Mononuclear cell (primary cell): ENCODE measurements around the gene APMAP. TPM values are rescaled to one million over a fixed set of nuclear protein-coding genes. Genes with fewer than 3 reads are reported as not detected.

Experiments used
- H3K27me3 ChIP-seq: 2 replicates; pipeline ENCODE4 v1.6.0; 2011; ENCODE audit warnings: low read length, control low read depth; ENCODE audit not compliant: insufficient read depth
- H3K4me1 ChIP-seq: 2 replicates; pipeline ENCODE4 v1.5.1; 2011; ENCODE audit warnings: mild to moderate bottlenecking, low read length, control low read depth; ENCODE audit not compliant: insufficient read depth
- H3K4me3 ChIP-seq: 2 replicates; pipeline ENCODE4 v1.5.1; 2011; ENCODE audit warnings: mild to moderate bottlenecking, low read length, moderate library complexity
- H3K9me3 ChIP-seq: 2 replicates; pipeline ENCODE4 v1.5.1; 2011; ENCODE audit warnings: low read depth, mild to moderate bottlenecking, control low read depth, low read length
- total RNA-seq: library from RNA; depleted of rRNA; stranded (reverse); fragments of >200 nt; gene quantifications from one replicate; pipeline ENCODE4 v1.2.3, GENCODE V29; 2012

APMAP gene
- total RNA-seq, 1 donor: 34.2 TPM

GRCh38 chr20:25031241-25031640 lies 38.7 kb upstream of the APMAP start:
- Histone ChIP-seq H3K9me3 (no peaks in the 10 kb centered on the region), H3K4me3 (no peak overlapping the region), H3K4me1 (peaks cover 11% of the 10 kb centered on the region), H3K27me3 (no peaks in the 10 kb centered on the region)

DNA sequence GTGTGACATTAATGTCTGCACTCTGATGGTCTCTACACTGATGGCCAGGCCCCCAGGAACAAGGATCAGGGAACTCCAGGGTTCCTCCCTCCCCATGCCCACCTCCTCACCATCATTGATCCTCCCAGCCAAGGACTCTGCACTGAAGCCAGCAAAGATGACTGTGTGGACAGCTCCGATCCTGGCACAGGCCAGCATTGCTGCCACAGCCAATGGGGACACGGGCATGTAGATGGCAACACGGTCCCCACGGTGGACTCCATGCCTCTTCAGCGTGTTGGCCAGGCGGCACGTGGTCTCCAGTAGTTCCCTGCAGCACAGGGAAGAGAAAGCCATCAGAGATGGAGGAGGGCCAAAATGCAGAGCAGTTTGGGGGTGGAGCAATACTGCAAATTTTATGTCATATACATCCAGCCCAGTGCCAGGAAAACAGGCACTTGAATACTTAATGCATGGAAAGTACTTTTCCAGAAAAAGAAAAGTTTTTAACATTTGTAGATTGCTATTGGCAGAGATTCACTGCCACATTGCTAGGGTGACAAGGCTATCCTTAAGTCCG lies 38.2 kb upstream of the APMAP start:
- no peaks in the 10 kb centered on the region for H3K27me3 ChIP-seq
- peaks cover 6% of the 10 kb centered on the region for H3K4me1 ChIP-seq
- no peak overlapping the region for H3K4me3 ChIP-seq
- H3K9me3 ChIP-seq: no peaks in the 10 kb centered on the region

DNA sequence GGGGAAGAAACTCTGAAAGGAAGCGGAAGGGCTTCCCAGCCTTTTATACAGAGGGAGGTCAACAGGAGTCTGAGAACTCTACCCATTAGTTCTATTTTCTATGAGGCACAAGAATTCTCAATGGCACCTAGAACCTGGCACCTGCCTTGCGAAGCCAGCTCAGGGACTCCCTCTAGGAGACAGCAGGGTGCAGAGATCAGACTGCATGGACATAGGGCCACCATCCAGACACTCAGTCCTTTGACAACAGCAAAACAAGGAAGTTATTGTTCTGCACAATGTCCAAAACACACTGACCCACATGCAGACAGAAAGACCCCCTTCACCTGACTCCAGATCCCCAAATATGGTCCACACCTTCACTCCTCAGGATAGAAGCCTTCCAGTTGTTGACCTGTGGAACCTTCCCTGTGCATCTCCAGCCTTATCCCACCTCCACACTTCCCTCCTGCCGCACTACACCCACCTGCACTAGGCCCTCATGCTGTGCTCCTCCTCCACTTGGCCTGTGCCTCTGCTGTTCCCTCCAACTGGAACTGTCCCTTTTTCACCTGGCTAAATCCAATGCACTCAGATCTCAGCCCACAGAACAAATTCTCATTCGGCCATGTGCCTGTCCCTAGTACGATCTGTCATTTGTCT lies 37.6 kb upstream of the APMAP start:
- no peaks in the 10 kb centered on the region for H3K9me3 ChIP-seq

GRCh38 chr20:25025986-25026605 lies 33.5 kb upstream of the APMAP start:
- Histone ChIP-seq H3K4me1 (no peaks in the 10 kb centered on the region), H3K4me3 (no peak overlapping the region), H3K9me3 (no peaks in the 10 kb centered on the region), H3K27me3 (no peaks in the 10 kb centered on the region)

More for the DNA sequence above, 37.6 kb upstream of the APMAP start:
- no peaks in the 10 kb centered on the region for H3K4me1 ChIP-seq
- H3K4me3 ChIP-seq: no peak overlapping the region
- H3K27me3 ChIP-seq: no peaks in the 10 kb centered on the region

DNA sequence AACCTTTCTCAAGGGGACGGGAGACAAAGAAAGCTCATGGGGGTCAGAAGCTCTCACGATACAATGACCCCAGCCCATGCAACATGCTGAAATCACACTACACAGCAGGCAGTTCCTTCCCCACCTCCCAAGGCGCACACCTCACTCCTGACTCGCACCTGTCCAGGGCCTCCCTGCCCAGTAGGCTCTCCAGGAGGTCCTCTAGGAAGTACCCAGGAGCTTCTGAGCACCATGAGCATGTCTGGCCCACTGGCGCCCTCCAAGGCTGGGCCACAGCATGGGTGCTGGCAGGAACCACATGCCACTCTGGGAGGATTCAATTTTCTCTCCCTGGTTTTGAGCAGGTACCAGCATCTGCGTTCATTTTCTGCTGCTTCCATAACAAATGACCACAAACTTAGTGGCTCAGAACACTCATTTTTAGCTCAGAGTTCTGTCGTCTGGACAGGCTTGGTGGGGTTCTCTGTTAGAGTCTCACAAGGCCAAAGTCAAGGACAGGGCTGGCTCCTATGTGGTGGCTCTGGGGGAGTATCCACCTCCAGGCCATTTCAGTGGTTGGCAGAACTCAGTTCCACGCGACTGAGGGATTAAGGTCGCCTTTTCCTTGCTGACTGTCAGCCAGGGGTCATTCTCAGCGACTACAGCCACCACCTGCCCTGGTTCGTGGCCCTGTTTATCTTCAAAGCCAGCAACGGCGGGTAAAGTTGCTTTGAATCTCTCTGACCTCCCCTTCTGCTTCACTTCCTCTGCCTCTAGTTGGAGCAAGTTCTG lies 32.7 kb upstream of the APMAP start:
- Histone ChIP-seq H3K27me3 (no peaks in the 10 kb centered on the region), H3K4me1 (no peaks in the 10 kb centered on the region), H3K9me3 (no peaks in the 10 kb centered on the region), H3K4me3 (no peak overlapping the region)

DNA sequence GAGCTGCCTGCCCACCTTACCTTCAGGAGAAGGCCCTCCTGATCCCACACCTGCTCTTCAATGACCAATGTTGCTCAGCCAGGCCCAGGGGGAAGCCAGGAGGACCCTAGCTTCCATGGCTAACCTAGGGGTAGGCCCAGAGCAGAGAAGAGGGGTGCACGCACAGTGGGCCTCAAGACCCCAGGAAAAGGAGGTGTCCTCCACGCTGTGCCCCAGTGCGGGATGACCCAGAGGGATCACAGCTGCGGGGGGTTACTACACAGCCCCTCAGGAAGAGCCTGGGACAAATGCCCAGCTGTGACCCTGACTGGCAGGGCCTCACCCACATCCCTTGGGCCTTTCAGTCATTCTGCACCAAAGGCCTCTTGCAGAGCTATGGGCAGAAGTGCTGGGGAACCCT lies 31.6 kb upstream of the APMAP start:
- H3K27me3 ChIP-seq: no peaks in the 10 kb centered on the region

DNA sequence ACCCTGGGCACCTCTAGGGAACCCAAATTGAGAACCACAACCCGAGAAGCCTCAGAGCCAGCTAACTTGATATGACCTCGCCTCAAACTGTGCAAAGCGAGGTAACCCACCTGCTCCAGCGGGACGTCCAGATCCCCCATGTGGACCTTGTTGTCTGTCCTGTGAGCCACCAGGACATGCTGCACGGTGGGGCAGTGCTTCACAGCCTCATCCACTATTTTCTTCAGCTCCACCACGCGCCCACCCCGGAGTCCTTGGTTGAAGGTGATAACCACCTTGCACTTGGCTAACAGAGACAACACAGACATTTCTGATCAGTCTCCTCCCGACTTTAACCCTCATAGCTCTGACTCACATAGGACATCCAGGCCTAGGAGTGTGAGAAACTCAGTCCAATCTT lies 30.8 kb upstream of the APMAP start:
- no peaks in the 10 kb centered on the region for H3K27me3 ChIP-seq
- H3K9me3 ChIP-seq: no peaks in the 10 kb centered on the region
- no peaks in the 10 kb centered on the region for H3K4me1 ChIP-seq
- no peak overlapping the region for H3K4me3 ChIP-seq

More for the DNA sequence above, 31.6 kb upstream of the APMAP start:
- Histone ChIP-seq H3K4me3 (no peak overlapping the region), H3K9me3 (no peaks in the 10 kb centered on the region), H3K4me1 (no peaks in the 10 kb centered on the region)

DNA sequence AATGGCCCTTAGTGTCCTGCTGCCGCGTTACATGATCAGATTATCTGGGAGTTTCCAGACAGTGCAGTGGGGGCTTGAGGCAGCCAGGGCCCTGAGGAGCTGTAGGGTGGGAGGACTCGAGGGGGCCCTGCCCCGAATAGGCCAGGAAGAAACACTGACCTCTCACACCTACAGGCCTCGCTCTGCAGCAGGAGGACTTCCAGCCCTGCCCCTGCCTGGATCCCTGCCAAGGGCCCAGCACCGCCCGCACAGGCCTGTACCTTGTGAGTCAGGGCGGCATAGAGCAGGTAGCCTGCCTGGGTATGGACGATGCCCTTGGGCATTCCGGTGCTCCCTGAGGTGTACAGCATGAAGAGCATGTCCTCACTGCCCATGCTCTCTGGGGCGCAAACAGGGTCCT lies 30.1 kb upstream of the APMAP start:
- Histone ChIP-seq H3K27me3 (no peaks in the 10 kb centered on the region), H3K4me1 (no peaks in the 10 kb centered on the region), H3K4me3 (no peak overlapping the region), H3K9me3 (no peaks in the 10 kb centered on the region)

- Histone ChIP-seq H3K4me1 (no peaks in the 10 kb centered on the region), H3K4me3 (no peak overlapping the region), H3K9me3 (no peaks in the 10 kb centered on the region), H3K27me3 (no peaks in the 10 kb centered on the region)
Measured at GRCh38 chr20:25021336-25021735, 28.8 kb upstream of the APMAP start.

DNA sequence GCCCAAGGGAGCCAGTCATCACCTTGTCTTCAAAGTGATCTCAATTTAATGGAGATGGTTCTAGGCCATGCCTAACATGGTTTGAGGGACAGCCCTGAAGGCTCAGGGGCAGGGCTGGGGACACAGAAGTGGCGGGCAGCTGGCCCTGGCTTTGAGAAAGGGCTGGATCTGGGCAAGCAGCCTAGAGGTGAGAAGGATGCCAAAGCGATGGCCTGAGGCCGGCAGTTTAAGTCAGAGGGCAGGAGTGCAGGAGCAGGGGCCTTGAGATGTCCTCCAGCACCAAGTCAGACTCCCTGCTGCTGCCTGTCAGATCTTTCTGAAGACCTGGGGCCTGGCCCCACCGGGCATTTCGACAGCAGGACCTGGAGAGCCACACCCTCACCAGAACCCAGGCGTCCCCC lies 28.4 kb upstream of the APMAP start:
- no peak overlapping the region for H3K4me3 ChIP-seq

GRCh38 chr20:25020345-25020744 lies 27.8 kb upstream of the APMAP start:
- Histone ChIP-seq H3K4me3 (no peak overlapping the region), H3K9me3 (no peaks in the 10 kb centered on the region)

More for the DNA sequence above, 28.4 kb upstream of the APMAP start:
- no peaks in the 10 kb centered on the region for H3K27me3 ChIP-seq
- no peaks in the 10 kb centered on the region for H3K4me1 ChIP-seq
- H3K9me3 ChIP-seq: no peaks in the 10 kb centered on the region

DNA sequence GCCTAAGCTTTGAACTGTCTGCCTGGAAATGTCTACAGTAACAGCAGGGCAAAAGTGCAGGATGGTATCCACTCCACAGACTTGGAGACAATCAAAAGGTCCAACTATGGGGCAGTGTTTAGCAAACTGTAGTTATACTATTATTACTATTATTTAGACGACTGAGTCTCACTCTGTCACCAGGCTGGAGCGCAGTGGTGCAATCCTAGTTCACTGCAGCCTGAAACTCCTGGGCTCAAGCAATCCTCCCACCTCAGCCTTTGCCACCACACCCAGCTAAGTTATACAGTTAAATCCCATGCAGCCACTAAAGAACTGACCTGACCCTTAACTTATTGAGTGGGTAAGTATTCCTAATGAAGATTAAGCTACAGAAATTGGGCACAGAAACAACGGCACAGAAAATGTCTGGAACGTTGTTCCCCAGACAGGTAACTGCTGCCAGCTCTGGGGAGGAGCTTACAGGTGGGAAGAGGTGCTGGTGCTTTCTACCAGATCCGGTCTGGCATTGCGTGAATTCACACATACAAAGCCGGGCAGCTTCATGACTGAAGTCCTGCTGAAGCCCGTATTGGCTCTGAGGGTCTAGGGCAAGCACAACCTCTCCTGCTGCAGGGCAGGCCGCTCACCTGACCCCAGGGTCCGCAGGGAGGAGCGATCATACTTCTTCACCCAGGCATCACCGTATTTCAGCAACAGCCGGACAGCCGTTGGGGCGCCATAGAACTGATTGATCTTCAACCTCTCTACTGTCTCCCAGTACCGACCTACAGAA lies 27.0 kb upstream of the APMAP start:
- Histone ChIP-seq H3K4me3 (no peak overlapping the region), H3K9me3 (no peaks in the 10 kb centered on the region), H3K27me3 (no peaks in the 10 kb centered on the region), H3K4me1 (no peaks in the 10 kb centered on the region)

More at GRCh38 chr20:25020345-25020744, 27.8 kb upstream of the APMAP start:
- no peaks in the 10 kb centered on the region for H3K4me1 ChIP-seq
- no peaks in the 10 kb centered on the region for H3K27me3 ChIP-seq

GRCh38 chr20:25018841-25019240 lies 26.3 kb upstream of the APMAP start:
- Histone ChIP-seq H3K27me3 (no peaks in the 10 kb centered on the region), H3K4me1 (no peaks in the 10 kb centered on the region), H3K4me3 (no peak overlapping the region), H3K9me3 (no peaks in the 10 kb centered on the region)

GRCh38 chr20:25018425-25018824 lies 25.9 kb upstream of the APMAP start:
- Histone ChIP-seq H3K4me1 (no peaks in the 10 kb centered on the region), H3K4me3 (no peak overlapping the region), H3K9me3 (no peaks in the 10 kb centered on the region), H3K27me3 (no peaks in the 10 kb centered on the region)
